Stimulated activated CD4-positive, alpha-beta T cell treated with anti-CD3 and anti-CD28 coated beads, Interleukin-12 subunit alpha, Interleukin-12 subunit beta, amount 100 ng/mL, for 4 hours (primary cell): ENCODE measurements around the gene PLXNB3.

Source experiments
- DNase-seq: peaks from one replicate; pipeline ENCODE4 v3.0.0-alpha.2; 2020

Gene PLXNB3

DNA sequence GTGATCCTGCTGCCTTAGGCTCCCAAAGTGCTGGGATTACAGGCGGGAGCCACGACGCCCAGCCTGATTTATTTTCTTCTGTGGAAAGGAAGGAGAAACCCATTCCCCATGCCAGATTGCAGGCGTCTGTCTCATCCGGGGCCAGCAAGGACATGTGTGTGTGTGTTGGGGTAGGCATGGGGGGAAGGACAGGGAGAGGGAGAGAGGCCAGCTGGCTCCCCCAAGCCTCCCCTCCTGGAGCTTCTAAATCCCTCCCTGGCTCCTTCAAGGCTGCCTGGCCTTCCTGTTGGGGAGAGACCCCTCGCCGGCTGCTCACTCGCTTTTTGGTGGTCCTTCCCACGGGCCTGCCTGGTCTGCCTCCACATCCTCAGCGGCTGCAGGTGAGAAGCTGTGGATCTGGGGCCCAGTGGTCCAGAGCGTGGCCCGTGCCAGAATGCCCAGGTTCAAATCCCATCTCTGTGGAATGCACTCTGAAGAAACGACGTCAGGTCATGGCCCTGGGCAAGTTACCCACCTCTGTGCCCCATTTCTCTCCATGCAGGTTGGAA lies 1.3 kb upstream of the PLXNB3 start:
- DNase-seq, result no peak

DNA sequence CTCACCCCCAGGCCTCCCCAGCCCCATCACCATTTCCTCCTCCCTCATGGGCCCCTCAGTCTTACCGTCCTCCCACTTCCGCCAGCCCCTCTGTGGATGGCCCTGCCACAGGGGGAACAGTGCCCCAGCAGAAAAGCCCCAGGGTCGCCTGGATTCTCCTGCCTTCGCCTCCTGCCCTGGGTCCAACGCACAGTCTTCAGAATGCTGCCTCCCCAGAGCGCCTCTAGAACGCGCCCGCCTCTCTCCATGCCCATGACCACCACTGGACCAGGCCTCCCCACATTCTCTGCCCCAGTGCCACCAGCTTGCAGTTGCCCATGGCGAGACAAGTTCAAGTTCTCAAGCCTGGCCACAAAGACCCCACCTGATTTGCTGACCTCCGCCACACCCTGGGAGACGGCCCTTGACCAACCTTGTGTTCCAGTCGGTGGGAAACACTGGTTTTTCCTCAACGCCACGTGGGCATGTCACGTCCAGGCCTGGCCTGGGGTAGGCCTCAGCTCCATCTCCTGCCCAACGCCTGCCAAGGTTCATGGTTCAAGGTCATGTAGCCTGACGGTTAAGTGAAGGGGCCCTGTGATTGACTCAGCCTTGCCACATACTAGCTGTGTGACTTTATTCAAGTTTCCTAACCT lies 634 bp upstream of the PLXNB3 start:
- DNase-seq, result no peak

DNA sequence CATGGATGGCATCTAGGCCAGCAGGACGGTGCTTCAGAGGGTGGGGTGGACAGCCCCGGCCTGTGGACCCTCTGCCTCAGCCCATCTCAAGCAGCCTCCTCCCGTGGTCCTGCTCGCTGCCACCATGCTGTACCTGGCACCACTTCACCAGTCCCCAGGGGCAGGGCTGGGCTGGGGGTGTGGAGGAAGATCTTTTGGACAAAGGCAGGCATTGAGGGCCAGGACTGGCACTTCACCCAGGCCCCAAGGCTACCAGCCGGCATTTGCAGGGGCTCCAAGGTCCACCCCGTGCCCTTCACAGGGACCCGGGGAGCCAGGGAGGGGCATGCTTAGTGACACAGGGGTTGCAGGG lies 713 bp downstream of the PLXNB3 start:
- DNase-seq, result no peak

DNA sequence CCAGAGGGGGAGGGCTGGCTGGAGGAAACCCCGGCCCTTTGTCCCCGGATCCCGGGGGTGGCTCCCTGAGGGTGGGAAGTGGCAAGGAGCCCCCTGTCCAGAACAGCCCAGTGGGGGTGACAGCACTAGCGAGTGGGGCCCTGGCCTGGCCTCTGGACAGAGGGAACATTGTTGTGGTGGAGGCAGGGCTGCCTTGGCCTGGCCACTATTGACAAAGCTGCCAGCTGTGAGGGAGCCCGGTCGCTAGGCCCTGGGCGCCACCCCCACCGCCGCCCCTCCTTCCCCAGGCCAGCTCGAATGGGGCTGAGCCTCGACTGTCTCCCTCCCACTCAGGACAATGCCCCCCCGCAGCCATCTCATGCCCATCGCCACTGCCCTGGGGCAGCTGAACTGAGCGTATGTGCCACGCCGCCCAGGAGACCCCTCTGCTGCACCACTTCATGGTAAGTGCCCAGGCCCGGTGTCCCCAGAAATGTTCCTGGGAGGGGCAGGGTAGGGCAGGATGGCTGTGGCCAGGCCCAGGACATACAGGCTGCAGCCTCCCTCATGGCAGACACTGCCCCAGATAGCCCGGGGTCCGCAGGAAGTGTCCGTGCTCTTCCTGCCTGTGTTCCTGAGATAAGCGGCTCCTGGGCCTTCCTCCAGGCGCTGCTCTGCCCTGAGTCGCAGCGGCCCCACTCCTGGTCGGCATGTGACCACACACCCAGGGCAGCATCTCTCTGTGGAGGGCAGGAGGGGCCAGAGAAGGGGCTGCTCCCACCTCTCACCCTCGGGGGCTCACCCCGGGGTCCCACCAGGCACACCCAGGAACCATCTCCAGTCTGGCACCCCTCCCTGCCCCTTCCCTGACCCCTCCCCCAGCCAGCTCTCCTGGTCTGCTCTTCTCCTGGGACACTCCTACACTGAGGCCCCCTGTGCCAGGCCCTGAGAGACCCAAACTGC lies 1.4 kb downstream of the PLXNB3 start:
- DNase-seq, result no peak

DNA sequence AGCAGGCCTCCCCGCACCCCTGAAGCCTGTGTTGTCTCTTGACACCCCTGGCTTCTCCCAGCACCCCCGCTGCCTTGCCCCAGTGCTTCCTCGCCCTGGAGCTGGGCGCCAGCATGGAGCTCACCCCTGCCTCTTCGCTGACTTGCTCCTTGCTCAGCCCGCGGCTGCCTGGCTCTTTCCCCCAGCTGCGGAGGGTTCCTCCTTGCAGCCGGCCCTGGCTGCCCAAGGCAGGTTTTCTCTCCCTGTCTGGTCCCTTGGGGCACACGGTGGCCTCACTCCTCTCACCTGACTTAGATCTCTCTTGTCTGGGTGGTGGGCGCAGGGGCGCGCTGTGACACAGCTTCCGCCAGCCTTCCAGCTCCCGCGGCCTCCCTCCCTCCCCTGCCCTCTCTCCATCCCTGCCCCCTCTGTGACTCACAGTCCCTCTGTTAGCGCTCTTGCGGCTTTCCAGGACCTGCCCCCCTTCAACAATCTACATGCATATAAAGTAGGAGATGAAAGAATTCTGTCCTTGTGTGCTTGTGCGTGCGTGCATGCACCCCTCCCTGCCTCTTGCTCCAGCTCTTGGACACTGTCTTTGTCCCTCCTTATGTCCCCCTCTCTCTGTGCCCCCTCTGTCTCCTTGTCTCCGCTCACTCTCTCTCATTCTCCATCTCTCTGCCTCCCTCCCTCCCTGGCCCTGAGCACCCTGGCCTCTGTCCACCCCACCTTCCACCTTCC lies 2.2 kb downstream of the PLXNB3 start:
- peak; percentile 31 for DNase-seq

DNA sequence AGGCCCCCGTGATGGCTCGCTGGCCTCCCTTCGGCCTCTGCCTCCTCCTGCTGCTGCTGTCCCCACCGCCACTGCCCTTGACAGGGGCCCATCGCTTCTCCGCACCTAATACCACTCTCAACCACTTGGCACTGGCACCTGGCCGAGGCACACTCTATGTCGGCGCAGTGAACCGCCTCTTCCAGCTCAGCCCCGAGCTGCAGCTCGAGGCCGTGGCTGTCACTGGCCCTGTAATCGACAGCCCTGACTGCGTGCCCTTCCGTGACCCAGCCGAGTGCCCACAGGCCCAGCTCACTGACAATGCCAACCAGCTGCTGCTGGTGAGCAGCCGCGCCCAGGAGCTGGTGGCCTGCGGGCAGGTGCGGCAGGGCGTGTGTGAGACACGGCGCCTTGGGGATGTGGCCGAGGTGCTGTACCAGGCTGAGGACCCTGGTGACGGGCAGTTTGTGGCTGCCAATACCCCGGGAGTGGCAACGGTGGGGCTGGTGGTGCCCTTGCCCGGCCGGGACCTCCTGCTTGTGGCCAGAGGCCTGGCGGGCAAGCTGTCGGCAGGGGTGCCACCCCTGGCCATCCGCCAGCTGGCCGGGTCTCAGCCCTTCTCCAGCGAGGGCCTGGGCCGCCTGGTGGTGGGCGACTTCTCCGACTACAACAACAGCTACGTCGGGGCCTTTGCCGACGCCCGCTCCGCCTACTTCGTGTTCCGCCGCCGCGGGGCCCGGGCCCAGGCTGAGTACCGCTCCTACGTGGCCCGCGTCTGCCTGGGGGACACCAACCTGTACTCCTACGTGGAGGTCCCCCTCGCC lies 3.0 kb downstream of the PLXNB3 start:
- DNase-seq, result no peak

DNA sequence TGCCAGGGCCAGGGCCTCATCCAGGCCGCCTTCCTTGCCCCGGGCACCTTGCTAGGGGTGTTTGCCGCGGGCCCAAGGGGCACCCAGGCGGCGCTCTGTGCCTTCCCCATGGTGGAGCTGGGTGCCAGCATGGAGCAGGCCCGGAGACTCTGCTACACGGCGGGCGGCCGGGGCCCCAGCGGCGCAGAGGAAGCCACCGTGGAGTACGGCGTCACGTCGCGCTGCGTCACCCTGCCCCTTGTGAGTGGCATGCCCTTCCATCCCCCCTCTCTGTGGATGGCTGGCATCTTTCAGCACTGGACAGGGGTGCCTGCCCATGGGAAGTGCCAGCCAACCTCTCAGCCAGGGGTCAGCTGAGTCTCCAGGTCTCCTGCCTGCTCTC lies 3.6 kb downstream of the PLXNB3 start:
- DNase-seq, result no peak

DNA sequence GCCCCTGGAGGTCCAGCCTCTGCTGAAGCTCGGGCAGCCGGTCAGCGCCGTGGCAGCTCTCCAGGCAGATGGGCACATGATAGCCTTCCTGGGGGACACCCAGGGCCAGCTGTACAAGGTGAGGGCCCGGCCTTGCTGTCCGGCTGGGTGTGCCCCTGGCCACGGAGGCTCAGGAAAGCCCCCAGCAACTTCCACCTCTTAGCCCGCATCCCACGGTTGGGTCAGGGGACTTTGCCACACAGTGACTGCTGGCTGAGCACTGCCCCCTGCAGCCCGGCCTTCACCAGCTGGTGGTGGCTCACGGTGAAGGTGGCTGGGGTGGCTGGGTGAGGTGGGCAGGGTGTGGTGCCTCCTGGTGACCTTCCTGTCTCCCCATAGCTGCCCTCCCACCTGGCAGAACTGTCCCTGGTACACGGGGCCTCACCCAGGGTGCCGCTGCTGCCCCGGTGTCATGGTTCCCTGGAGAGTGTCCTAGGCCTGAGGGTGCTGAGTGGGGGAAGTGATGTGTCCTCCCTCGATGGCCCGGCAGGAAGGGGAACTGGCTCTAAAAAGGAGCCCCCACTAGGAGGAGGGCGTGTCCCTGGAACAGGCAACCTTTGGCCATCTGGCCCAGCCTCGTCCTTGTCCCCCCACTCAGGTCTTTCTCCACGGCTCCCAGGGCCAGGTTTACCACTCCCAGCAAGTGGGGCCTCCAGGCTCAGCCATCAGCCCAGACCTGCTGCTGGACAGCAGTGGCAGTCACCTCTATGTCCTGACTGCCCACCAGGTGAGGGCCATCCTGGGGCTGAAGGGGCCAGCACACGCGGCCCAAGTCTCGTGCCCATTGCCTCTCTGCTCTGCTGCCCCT lies 4.5 kb downstream of the PLXNB3 start:
- DNase-seq, result no peak

DNA sequence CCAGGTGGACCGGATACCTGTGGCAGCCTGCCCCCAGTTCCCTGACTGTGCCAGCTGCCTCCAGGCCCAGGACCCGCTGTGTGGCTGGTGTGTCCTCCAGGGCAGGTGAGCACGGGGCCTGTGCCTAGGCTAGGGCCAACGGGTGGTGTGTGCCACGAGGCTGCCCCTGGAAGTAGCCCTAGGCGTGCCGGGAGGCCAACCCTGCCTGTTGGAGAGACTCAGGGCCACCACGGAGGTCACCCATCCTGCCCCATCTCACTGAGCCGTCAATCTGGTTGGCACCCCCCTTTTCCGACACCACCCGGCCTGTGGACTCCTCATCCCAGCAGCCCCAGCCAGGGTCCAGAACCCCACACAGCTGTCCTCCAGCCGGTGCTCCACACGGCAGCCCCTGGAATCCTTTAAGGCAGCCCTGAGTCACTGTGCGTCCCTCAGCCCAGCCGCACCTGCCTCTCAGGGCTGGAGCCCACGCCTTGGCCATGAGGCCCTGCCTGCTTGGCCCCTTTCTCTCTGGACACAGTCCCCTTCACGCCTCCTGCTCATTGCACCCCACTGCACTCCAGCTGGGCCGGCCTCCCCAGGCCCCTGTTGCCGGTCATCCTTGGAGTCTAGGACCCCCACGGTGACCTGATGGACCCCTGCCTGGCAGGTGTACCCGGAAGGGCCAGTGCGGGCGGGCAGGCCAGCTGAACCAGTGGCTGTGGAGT lies 5.3 kb downstream of the PLXNB3 start:
- no peak for DNase-seq

DNA sequence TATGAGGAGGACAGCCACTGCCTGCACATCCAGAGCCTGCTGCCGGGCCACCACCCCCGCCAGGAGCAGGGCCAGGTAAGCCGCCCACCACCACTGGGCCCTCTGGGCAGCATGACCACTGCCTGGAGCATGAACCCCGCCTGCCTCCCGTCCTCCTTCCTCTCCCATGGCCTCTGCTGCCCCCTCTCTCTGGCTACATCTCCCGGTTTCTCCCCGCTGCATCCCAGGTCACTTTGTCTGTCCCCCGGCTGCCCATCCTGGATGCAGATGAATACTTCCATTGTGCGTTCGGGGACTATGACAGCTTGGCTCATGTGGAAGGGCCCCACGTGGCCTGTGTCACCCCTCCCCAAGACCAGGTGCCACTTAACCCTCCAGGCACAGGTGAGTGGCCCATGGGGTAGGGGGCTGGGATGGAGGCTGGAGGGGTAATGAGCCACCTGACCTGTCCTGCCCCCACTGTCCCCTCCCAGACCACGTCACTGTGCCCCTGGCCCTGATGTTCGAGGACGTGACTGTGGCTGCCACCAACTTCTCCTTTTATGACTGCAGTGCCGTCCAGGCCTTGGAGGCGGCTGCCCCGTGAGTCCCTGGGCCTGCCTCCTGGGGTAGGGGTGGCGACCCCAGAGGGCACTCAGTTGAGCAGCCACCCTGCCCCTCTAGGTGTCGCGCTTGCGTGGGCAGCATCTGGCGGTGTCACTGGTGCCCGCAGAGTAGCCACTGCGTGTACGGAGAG lies 6.0 kb downstream of the PLXNB3 start:
- no peak for DNase-seq

DNA sequence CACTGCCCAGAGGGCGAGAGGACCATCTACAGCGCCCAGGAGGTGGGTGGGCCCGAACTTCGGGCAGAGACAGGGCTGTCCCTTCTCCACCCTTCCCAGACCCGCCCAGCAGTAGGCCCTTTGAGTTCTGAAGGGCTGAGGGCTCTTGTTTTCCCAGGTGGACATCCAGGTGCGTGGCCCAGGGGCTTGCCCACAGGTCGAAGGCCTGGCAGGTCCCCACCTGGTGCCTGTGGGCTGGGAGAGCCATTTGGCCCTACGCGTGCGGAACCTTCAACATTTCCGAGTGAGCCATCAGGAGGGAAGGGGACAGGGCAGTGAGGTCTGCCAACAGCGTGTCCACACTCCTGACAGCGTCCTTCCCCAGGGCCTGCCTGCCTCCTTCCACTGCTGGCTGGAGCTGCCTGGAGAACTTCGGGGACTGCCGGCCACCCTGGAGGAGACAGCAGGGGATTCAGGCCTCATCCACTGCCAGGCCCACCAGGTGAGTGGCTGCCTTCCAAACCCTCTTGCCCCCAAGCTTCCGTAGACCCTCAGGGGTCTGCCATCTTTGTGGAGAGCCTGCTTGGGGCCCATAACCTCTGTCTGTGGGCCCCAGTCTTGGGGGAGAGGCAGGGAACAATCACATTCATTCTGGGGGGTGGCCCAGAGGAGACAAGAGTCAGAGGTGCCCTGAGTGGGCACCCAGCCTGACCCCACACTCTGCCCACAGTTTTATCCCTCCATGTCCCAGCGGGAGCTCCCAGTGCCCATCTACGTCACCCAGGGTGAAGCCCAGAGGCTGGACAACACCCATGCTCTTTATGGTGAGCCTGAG lies 6.8 kb downstream of the PLXNB3 start:
- DNase-seq, result no peak

DNA sequence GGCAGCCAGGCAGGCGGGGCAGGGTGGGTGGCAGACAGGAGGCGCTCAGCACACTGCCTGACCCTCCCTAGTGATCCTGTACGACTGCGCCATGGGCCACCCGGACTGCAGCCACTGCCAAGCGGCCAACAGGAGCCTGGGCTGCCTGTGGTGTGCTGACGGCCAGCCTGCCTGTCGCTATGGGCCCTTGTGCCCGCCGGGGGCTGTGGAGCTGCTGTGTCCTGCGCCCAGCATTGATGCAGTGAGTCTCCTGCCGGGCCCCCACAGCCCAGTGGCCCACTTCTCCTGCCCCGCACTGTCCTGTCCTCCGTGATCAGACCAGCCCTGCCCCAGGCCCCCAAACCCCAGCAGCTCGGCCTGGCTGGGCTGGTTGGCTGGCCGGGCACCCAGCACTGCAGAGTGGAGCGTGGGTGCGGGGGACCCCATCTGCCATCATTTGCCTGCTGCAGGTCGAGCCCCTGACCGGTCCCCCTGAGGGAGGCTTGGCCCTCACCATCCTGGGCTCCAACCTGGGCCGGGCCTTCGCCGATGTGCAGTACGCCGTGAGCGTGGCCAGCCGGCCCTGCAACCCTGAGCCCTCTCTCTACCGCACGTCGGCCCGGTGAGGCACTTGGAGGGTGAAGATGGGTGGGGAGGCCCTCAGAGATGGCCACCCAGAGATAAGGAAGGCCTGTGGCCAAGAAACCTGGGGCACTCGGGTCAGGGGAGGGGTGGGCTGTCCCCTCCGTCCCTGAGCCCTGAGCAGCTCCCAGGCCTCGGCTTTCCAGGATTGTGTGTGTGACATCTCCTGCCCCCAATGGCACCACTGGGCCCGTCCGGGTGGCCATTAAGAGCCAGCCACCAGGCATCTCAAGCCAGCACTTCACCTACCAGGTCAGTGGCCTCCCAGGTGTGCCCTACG lies 7.6 kb downstream of the PLXNB3 start:
- DNase-seq, result no peak

DNA sequence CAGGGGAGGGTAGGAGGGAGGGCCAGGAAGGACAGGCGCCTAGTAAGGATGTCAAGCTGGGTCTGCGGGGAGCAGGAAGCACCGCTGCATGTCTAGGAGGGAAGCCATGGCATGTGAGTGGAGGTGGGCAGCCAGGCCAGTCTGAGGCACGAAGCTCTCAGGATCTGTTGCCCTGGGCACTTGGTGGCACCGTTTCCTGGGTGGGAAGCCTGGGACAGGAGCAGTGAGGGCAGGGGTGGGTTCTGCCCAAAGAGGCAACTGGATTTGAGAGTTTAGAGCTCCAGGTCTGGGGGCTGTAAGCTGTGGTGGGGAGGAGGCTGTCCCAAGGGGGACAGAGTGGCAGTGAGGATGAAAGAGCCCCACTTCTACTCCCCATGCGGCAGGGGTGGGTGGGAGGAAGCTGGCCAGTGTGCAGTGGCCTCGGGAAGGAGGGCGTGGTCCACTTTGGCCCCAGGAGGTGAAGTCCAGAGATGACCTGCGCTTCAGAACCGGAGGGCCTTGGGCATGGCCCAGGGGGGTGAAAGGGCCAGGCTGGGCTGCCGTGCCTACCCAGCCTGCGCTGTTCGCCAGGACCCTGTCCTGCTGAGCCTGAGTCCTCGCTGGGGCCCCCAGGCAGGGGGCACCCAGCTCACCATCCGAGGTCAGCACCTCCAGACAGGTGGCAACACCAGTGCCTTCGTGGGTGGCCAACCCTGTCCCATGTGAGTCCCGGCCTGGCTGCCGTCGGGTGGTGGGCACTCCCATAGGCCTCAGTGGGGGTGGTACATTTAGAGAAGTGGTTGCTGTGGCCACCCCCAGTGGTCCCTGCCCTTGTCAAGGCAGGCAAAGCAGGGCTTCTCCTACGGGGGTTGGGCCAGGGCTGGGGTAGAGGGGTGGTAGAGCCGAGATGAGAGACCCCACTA lies 8.5 kb downstream of the PLXNB3 start:
- no peak for DNase-seq

DNA sequence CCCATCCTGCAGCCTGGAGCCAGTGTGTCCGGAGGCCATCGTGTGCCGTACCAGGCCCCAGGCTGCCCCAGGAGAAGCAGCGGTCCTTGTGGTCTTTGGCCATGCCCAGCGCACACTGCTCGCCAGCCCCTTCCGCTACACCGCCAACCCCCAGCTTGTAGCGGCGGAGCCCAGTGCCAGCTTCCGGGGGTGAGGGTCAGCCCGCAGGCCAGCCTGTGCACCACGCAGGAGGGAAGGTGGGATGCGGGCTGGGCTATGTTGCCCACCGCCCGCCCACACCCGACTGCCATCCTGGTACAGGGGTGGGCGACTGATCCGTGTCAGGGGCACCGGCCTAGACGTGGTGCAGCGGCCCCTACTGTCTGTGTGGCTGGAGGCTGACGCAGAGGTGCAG lies 9.2 kb downstream of the PLXNB3 start:
- DNase-seq, result no peak

DNA sequence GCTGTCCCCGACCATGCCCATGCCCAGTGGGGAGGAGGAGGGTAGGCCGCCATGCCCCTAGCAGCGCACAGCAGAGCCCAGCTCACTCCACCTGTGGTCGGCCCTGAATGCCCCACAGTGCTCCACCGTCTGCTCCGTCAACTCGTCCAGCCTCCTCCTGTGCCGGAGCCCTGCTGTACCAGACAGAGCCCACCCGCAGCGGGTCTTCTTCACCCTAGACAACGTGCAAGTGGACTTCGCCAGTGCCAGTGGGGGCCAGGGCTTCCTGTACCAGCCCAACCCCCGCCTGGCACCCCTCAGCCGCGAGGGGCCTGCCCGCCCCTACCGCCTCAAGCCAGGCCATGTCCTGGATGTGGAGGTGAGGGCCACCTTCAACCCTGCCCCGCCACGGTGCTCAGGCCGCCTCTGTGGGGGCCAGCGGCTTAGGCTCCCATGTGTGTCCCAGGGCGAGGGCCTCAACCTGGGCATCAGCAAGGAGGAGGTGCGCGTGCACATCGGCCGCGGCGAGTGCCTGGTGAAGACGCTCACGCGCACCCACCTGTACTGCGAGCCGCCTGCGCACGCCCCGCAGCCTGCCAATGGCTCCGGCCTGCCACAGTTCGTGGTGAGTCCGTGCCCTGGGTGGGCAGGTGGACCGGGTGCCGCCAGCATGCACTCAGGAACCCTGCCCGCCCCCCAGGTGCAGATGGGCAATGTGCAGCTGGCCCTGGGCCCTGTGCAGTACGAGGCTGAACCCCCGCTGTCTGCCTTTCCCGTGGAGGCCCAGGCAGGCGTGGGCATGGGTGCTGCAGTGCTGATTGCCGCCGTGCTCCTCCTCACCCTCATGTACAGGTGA lies 9.9 kb downstream of the PLXNB3 start:
- no peak for DNase-seq

DNA sequence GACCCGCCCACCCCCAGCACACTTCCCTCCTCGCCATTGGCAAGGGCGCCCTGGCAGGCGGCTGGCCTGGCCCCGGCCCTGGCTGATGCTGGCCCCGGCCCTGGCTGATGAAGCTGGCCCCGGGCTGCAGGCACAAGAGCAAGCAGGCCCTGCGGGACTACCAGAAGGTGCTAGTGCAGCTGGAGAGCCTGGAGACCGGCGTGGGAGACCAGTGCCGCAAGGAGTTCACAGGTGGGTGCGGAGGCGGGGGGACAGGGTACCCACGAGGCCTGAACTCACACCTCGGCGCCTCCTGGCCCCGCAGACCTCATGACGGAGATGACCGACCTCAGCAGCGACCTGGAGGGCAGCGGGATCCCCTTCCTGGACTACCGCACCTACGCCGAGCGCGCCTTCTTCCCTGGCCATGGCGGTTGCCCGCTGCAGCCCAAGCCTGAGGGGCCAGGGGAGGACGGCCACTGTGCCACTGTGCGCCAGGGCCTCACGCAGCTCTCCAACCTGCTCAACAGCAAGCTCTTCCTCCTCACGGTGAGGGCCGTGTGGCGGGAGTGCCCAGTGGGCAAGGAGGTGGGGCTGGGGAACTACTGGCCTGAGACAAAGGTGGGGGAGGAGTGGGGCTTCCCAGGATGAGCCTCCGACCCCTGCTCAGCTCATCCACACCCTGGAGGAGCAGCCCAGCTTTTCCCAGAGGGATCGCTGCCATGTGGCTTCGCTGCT lies 10.7 kb downstream of the PLXNB3 start:
- no peak for DNase-seq
